BLaER1 treated with 17β-estradiol and CSF1 and Interleukin-3, amounts not matched to agents 10 nM and 100 nM (cell line): Measurements from ENCODE around the gene MYO5C.
"Not testable (repeated sequence)": the region's sequence is repeated elsewhere in the genome, so short reads cannot be mapped to it uniquely, and the experiment has no call there.

Experiments used
- H3K27ac ChIP-seq, 11 experiments: shearing (Covaris generic); formaldehyde crosslinking; 2 replicates each; pipeline ENCODE4 v1.8.1; 2022
- H3K27me3 ChIP-seq, 11 experiments: shearing (Covaris generic); formaldehyde crosslinking; 2 replicates each; pipeline ENCODE4 v1.8.1; 2022
- H3K36me3 ChIP-seq, 11 experiments: shearing (Covaris generic); formaldehyde crosslinking; 2 replicates each; pipeline ENCODE4 v1.8.1; 2022
- H3K4me1 ChIP-seq, 10 experiments: shearing (Covaris generic); formaldehyde crosslinking; 2 replicates each; pipeline ENCODE4 v1.8.1; 2022
- H3K4me2 ChIP-seq, 11 experiments: shearing (Covaris generic); formaldehyde crosslinking; 2 replicates each; pipeline ENCODE4 v1.8.1; 2022
- H3K4me3 ChIP-seq, 10 experiments: shearing (Covaris generic); formaldehyde crosslinking; 2 replicates each; pipeline ENCODE4 v1.8.1; 2022
- H3K9ac ChIP-seq, 11 experiments: shearing (Covaris generic); formaldehyde crosslinking; 2 replicates each; pipeline ENCODE4 v1.8.1; 2022
- H3K9me3 ChIP-seq, 11 experiments: shearing (Covaris generic); formaldehyde crosslinking; replicated peaks in 1 of 11; 2 replicates each; pipeline ENCODE4 v1.8.1; 2022
- H4K20me1 ChIP-seq, 11 experiments: shearing (Covaris generic); formaldehyde crosslinking; 2 replicates each; pipeline ENCODE4 v1.8.1; 2022
- Cebpa-rat ChIP-seq, 11 experiments: shearing (Covaris generic); IDR thresholded peaks; 2 replicates each; pipeline ENCODE4 v1.8.1; 2022

Gene MYO5C

GRCh38 chr15:52288051-52288942 is 7.3 kb downstream of the MYO5C start:
- no peak for TF ChIP-seq Cebpa-rat (IDR thresholded peaks at IDR 0.05)
- no peak overlapping the region for H3K27ac ChIP-seq
- H3K27me3 ChIP-seq: no peaks in the 10 kb centered on the region
- H3K9ac ChIP-seq: no peak overlapping the region
- peaks cover 0 to 24% (median 18%) of the 10 kb centered on the region in 11 experiments; a peak in 15 of 22 replicates for H3K9me3 ChIP-seq
- H3K4me3 ChIP-seq: no peak overlapping the region
- peaks cover 0 to 10% (median 0%) of the 10 kb centered on the region in 11 experiments; a peak in 3 of 22 replicates for H4K20me1 ChIP-seq
- 0 out of 22 replicates have a peak overlapping the region, but pooled peaks of 2 of the 11 experiments have one; percentile 63 for H3K4me2 ChIP-seq
- peaks cover 0 to 21% (median 0%) of the 10 kb centered on the region in 11 experiments; a peak in 8 of 22 replicates for H3K36me3 ChIP-seq
- H3K4me1 ChIP-seq: peaks cover 20 to 44% (median 39%) of the 10 kb centered on the region in 10 experiments

DNA sequence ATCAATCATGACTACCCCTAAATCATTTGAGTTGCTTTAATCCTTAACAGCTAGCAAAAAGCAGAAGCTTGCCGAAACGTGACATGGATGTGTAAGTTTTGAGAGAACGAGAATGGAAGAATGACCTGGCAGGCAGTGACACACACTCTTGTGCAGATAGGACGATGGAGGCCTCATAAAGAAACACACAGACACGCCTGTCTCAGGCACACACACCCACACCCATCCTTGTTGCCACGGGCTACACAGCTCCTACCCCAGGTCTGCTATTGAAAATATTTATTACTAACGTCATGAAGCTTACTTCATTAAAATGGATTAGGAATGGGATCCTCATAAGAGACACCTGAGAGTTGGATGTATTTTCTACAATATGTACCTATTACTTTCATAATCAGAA is 8.5 kb downstream of the MYO5C start:
- Histone ChIP-seq H4K20me1 (peaks cover 0 to 20% (median 0%) of the 10 kb centered on the region in 11 experiments; a peak in 2 of 22 replicates), H3K9ac (no peak overlapping the region), H3K27ac (no peak overlapping the region), H3K9me3 (peaks cover 0 to 24% (median 18%) of the 10 kb centered on the region in 11 experiments; a peak in 15 of 22 replicates), H3K4me1 (peaks cover 13 to 32% (median 27%) of the 10 kb centered on the region in 10 experiments), H3K4me3 (no peak overlapping the region), H3K4me2 (no peak overlapping the region), H3K36me3 (peaks cover 0 to 28% (median 5%) of the 10 kb centered on the region in 11 experiments; a peak in 9 of 22 replicates), H3K27me3 (no peaks in the 10 kb centered on the region)
- no peak for TF ChIP-seq Cebpa-rat (IDR thresholded peaks at IDR 0.05)

- H3K4me2 ChIP-seq, H3K4me3 ChIP-seq, H3K27ac ChIP-seq, H3K9ac ChIP-seq, H3K27me3 ChIP-seq: not testable (repeated sequence)
- Histone ChIP-seq H4K20me1 (peaks cover 0 to 17% (median 0%) of the 10 kb centered on the region in 11 experiments; a peak in 2 of 22 replicates), H3K4me1 (peaks cover 13 to 22% (median 19%) of the 10 kb centered on the region in 10 experiments), H3K36me3 (peaks cover 0 to 35% (median 5%) of the 10 kb centered on the region in 11 experiments; a peak in 9 of 22 replicates), H3K9me3 (peaks cover 0 to 24% (median 18%) of the 10 kb centered on the region in 11 experiments; a peak in 15 of 22 replicates)
These were observed 9.7 kb downstream of the MYO5C start for GRCh38 chr15:52285941-52286340.

- TF ChIP-seq Cebpa-rat (IDR thresholded peaks at IDR 0.05): no peak
- Histone ChIP-seq H4K20me1 (peaks cover 0 to 15% (median 0%) of the 10 kb centered on the region in 11 experiments; a peak in 2 of 22 replicates), H3K4me2 (no peak overlapping the region), H3K27ac (no peak overlapping the region), H3K36me3 (peaks cover 0 to 53% (median 11%) of the 10 kb centered on the region in 11 experiments; a peak in 10 of 22 replicates), H3K9ac (no peak overlapping the region), H3K9me3 (peaks cover 0 to 24% (median 18%) of the 10 kb centered on the region in 11 experiments; a peak in 15 of 22 replicates), H3K4me1 (peaks cover 1 to 6% (median 3%) of the 10 kb centered on the region in 10 experiments), H3K27me3 (no peaks in the 10 kb centered on the region), H3K4me3 (no peak overlapping the region)
These were observed 11.4 kb downstream of the MYO5C start for GRCh38 chr15:52284164-52284563.

GRCh38 chr15:52283281-52283680 is 12.3 kb downstream of the MYO5C start:
- Histone ChIP-seq H3K27ac (no peak overlapping the region), H3K9ac (no peak overlapping the region), H3K4me2 (no peak overlapping the region), H3K9me3 (peaks cover 0 to 22% (median 18%) of the 10 kb centered on the region in 11 experiments; a peak in 15 of 22 replicates), H4K20me1 (peaks cover 0 to 15% (median 0%) of the 10 kb centered on the region in 11 experiments; a peak in 2 of 22 replicates), H3K27me3 (no peaks in the 10 kb centered on the region), H3K4me1 (no peaks in the 10 kb centered on the region), H3K36me3 (peaks cover 0 to 55% (median 20%) of the 10 kb centered on the region in 11 experiments; a peak in 13 of 22 replicates), H3K4me3 (no peak overlapping the region)
- TF ChIP-seq Cebpa-rat (IDR thresholded peaks at IDR 0.05): no peak

GRCh38 chr15:52282418-52282817 is 13.2 kb downstream of the MYO5C start:
- Histone ChIP-seq H3K4me1 (no peaks in the 10 kb centered on the region), H3K27me3 (no peaks in the 10 kb centered on the region), H3K9ac (no peak overlapping the region), H4K20me1 (peaks cover 0 to 15% (median 0%) of the 10 kb centered on the region in 11 experiments; a peak in 2 of 22 replicates), H3K9me3 (peaks cover 0 to 14% (median 11%) of the 10 kb centered on the region in 11 experiments; a peak in 15 of 22 replicates), H3K4me3 (no peak overlapping the region), H3K36me3 (peaks cover 0 to 55% (median 26%) of the 10 kb centered on the region in 11 experiments; a peak in 15 of 22 replicates), H3K27ac (no peak overlapping the region), H3K4me2 (no peak overlapping the region)
- TF ChIP-seq Cebpa-rat (IDR thresholded peaks at IDR 0.05): no peak

- Histone ChIP-seq H3K27me3 (no peaks in the 10 kb centered on the region), H4K20me1 (peaks cover 0 to 15% (median 0%) of the 10 kb centered on the region in 11 experiments; a peak in 2 of 22 replicates), H3K36me3 (peaks cover 0 to 60% (median 36%) of the 10 kb centered on the region in 11 experiments; a peak in 15 of 22 replicates), H3K9ac (no peak overlapping the region), H3K9me3 (peaks cover 0 to 8% (median 7%) of the 10 kb centered on the region in 11 experiments; a peak in 13 of 22 replicates), H3K27ac (no peak overlapping the region), H3K4me1 (no peaks in the 10 kb centered on the region), H3K4me2 (no peak overlapping the region), H3K4me3 (no peak overlapping the region)
- no peak for TF ChIP-seq Cebpa-rat (IDR thresholded peaks at IDR 0.05)
These were observed 14.2 kb downstream of the MYO5C start for GRCh38 chr15:52281085-52282035.

- no peak overlapping the region for H3K9ac ChIP-seq
- H3K9me3 ChIP-seq: peaks cover 0 to 3% (median 2%) of the 10 kb centered on the region in 11 experiments; a peak in 12 of 22 replicates
- H3K27me3 ChIP-seq: no peaks in the 10 kb centered on the region
- no peak overlapping the region for H3K4me2 ChIP-seq
- no peak for TF ChIP-seq Cebpa-rat (IDR thresholded peaks at IDR 0.05)
- no peak overlapping the region for H3K27ac ChIP-seq
- H3K4me3 ChIP-seq: no peak overlapping the region
- H3K4me1 ChIP-seq: no peaks in the 10 kb centered on the region
- peaks cover 0 to 68% (median 44%) of the 10 kb centered on the region in 11 experiments; a peak in 15 of 22 replicates for H3K36me3 ChIP-seq
- peaks cover 0 to 15% (median 0%) of the 10 kb centered on the region in 11 experiments; a peak in 2 of 22 replicates for H4K20me1 ChIP-seq
These were observed 15.1 kb downstream of the MYO5C start for GRCh38 chr15:52280326-52281084.
